ENCODE results near the gene TMEM54.

DNA sequence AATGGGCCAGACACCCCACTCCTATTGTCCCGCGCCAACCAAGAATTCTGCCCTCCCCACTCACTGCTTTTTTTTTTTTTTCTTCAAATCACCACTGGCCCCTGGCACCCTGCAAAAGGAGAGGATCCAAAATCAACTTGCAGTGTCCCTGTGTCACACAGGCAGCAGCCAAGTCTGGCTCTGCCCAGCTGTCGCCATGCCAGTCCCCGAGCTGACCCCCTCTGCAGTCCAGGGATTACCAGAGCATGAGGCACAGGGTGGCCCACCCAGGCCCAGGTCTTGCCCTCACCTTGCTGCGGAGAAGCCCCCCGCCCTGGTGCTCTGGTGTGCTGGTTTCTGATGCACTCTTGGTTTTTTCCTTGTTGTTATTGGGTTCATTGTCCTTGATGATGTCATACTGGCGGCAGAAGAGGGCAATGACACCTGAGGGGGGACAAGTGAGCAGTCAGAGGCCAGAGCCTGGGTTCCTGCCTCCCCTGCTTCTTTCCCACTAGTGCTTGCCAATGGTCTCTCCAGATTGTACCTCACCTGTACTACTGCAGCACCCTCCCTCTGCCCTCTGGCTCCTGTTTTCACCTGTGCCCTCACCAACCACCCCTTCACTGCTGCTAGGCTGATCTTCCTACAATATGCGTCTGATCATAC lies 36.7 kb downstream of the TMEM54 start:
- TF ChIP-seq CTCF (IDR thresholded peaks at IDR 0.05) (no peak), POLR2A (IDR thresholded peaks at IDR 0.05) (no peak)

Measured in transverse colon (tissue), 3 donors.